KG1 (cell line): Measurements from ENCODE around the gene PSRC1.
"Not testable (repeated sequence)": the region's sequence is repeated elsewhere in the genome, so short reads cannot be mapped to it uniquely, and the experiment has no call there.

Experiments used
- DNase-seq: peaks from one replicate; lab custom pipeline; 2025; lab: John Stamatoyannopoulos, UW

PSRC1 gene

GRCh38 chr1:109295712-109296415, 12.9 kb upstream of the PSRC1 start:
- no peak for DNase-seq

- no peak for DNase-seq
Observed at GRCh38 chr1:109294481-109294880, 11.5 kb upstream of the PSRC1 start.

- DNase-seq, result no peak
Observed at GRCh38 chr1:109293026-109293425, 10.1 kb upstream of the PSRC1 start.

- DNase-seq, result no peak
Observed at GRCh38 chr1:109292364-109292763, 9.4 kb upstream of the PSRC1 start.

GRCh38 chr1:109290998-109291397, 8.1 kb upstream of the PSRC1 start:
- no peak for DNase-seq

GRCh38 chr1:109290137-109290536, 7.2 kb upstream of the PSRC1 start:
- DNase-seq, result no peak

- DNase-seq, result not testable (repeated sequence)
Observed at GRCh38 chr1:109286762-109287161, 3.8 kb upstream of the PSRC1 start.

GRCh38 chr1:109283748-109284600, 1.0 kb upstream of the PSRC1 start:
- DNase-seq, result no peak

- DNase-seq, result no peak
Observed at GRCh38 chr1:109282497-109282951, 421 bp downstream of the PSRC1 start.

GRCh38 chr1:109281680-109282496, 1.1 kb downstream of the PSRC1 start:
- no peak for DNase-seq

GRCh38 chr1:109280862-109281261, 2.1 kb downstream of the PSRC1 start:
- no peak for DNase-seq

GRCh38 chr1:109279615-109280278, 3.2 kb downstream of the PSRC1 start:
- DNase-seq, result no peak

GRCh38 chr1:109277434-109278204, 5.3 kb downstream of the PSRC1 start:
- DNase-seq, result no peak

- no peak for DNase-seq
Observed at GRCh38 chr1:109275706-109276345, 7.1 kb downstream of the PSRC1 start.

GRCh38 chr1:109274533-109275476, 8.1 kb downstream of the PSRC1 start:
- DNase-seq, result no peak

- no peak for DNase-seq
Observed at GRCh38 chr1:109273570-109274288, 9.2 kb downstream of the PSRC1 start.

GRCh38 chr1:109272831-109273547, 10.0 kb downstream of the PSRC1 start:
- DNase-seq, result no peak
